IPS-20b (cell line): ENCODE measurements around the gene SEC23B.
"Not testable (repeated sequence)": the region's sequence is repeated elsewhere in the genome, so short reads cannot be mapped to it uniquely, and the experiment has no call there.

Experiments
- H3K27ac ChIP-seq: one replicate; pipeline ENCODE4 v1.5.1; 2013; ENCODE audit warnings: low read length
- H3K27me3 ChIP-seq: 2 replicates; pipeline ENCODE4 v1.6.1; 2013; ENCODE audit warnings: mild to moderate bottlenecking, low read length, inconsistent platforms; ENCODE audit not compliant: insufficient read depth
- H3K36me3 ChIP-seq: 2 replicates; pipeline ENCODE4 v1.6.1; 2013; ENCODE audit warnings: low read depth, mild to moderate bottlenecking, inconsistent platforms, low read length, moderate library complexity; ENCODE audit not compliant: insufficient read depth
- H3K4me1 ChIP-seq: 2 replicates; pipeline ENCODE4 v1.6.1; 2013; ENCODE audit warnings: mild to moderate bottlenecking, control low read depth, inconsistent platforms, low read length, moderate library complexity; ENCODE audit not compliant: insufficient read depth
- H3K4me3 ChIP-seq: 2 replicates; pipeline ENCODE4 v1.5.1; 2013; ENCODE audit warnings: mild to moderate bottlenecking, low read length, inconsistent platforms
- H3K9ac ChIP-seq: 2 replicates; pipeline ENCODE4 v1.6.1; 2013; ENCODE audit warnings: low read depth, mild to moderate bottlenecking, inconsistent platforms, low read length, moderate library complexity
- H3K9me3 ChIP-seq: 2 replicates; pipeline ENCODE4 v1.6.1; 2013; ENCODE audit warnings: mild to moderate bottlenecking, low read depth, low read length, inconsistent platforms; ENCODE audit not compliant: insufficient read depth

The SEC23B gene

DNA sequence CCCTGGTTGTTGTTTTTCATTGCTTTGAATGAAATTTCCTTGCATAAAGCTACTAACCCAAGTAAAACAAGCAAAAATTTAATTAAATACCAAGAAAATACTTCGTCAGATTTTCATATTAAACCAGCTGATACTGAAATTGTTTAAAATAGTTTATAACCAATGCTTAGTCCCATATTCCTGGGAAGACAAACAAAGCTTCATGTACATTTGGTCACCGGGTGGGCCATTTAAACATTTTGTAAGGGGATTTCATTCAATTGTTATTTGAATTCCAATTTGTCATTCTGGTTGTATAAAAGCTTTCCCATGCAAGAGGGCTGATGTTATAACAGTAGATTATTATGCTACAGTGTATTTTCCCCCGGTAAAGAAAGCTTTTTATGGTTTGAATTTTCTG, 10.1 kb upstream of the SEC23B start:
- Histone ChIP-seq H3K4me1 (peaks cover 3% of the 10 kb centered on the region; the same call in 1 of the 2 replicates), H3K9ac (peak overlapping the region; percentile 28; the same call in 1 of the 2 replicates), H3K4me3 (peak overlapping the region; percentile 92; the same call in 1 of the 2 replicates), H3K9me3 (no peaks in the 10 kb centered on the region), H3K36me3 (peaks cover 14% of the 10 kb centered on the region), H3K27me3 (no peaks in the 10 kb centered on the region), H3K27ac (no peak overlapping the region)

DNA sequence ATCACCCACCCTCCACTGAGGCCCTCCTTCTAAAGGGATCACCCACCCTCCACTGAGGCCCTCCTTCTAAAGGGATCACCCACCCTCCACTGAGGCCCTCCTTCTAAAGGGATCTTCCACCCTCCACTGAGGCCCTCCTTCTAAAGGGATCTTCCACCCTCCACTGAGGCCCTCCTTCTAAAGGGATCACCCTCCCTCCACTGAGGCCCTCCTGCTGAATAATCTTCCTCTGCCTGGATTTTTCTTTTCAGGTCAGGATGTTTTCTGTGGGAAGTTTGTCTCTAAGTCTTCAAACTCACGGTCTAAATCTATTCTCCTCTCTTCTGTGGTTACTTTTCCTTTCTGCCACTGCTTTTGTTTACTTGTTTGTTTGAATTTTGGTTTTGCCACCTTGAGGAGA, 6.1 kb upstream of the SEC23B start:
- H3K9ac ChIP-seq, H3K4me3 ChIP-seq, H3K36me3 ChIP-seq, H3K27me3 ChIP-seq, H3K9me3 ChIP-seq, H3K27ac ChIP-seq, H3K4me1 ChIP-seq: not testable (repeated sequence)

DNA sequence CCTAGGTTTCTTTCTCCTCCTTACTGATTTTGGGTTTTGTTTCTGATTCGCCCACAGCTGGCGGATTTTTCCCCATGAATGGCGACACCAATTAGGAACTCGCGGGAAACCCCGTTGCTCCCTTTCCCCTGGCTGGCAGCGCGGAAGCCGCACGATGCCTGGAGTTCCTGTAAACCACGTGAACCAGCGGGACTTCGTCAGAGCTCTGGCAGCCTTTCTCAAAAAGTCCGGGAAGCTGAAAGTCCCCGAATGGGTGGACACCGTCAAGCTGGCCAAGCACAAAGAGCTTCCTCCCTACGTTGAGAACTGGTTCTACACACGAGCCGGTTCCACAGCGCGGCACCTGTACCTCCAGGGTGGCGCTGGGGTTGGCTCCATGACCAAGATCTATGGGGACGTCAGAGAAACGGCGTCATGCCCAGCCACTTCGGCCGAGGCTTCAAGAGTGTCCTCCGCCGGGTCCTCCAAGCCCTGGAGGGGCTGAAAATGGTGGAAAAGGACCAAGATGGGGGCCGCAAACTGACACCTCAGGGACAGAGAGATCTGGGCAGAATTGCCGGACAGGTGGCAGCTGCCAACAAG, 3.2 kb upstream of the SEC23B start:
- Histone ChIP-seq H3K4me1 (no peaks in the 10 kb centered on the region), H3K27me3 (no peaks in the 10 kb centered on the region), H3K27ac (no peak overlapping the region), H3K4me3 (no peak overlapping the region), H3K9me3 (no peaks in the 10 kb centered on the region), H3K36me3 (peaks cover 3% of the 10 kb centered on the region; the same call in 1 of the 2 replicates), H3K9ac (no peak overlapping the region)

DNA sequence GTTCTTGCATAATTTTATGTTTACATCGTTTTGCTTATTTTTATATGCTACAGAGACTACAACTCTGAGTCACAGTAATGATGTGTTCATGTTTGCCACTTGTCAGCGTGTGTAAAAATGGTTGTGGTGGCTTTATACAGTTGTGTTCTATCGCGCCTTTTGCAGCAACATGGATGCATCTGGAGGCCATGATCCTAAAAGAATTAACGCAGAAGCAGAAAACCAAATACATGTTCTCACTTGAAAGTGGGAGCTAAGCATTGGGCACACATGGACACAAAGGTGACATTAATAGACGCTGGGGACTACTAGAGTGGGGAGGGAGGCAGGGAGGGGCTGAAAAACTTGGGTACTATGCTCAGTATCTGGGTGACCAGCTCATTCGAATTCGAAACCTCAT, 996 bp upstream of the SEC23B start:
- peak overlapping the region; percentile 94; the same call in 1 of the 2 replicates for H3K9ac ChIP-seq
- no peaks in the 10 kb centered on the region for H3K4me1 ChIP-seq
- H3K36me3 ChIP-seq = peaks cover 24% of the 10 kb centered on the region

DNA sequence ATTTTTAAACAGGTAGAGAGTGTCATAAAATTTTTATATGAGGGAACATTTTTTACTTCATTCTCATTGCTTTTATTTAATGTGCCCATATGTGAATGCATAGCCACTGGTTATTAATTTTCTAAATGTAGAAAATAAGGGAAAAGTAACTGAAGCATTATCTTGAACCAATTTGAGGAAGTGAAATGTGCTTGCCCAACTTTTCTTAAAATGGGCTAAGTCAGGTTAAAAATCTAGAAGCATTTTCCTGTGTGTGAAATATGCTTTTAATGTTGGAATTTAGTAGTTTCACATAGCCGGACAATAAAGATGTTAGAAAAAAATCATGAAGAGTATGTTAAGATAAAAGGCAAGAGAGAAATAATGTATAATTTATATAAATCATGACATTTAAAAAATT, 3.8 kb downstream of the SEC23B start:
- no peaks in the 10 kb centered on the region for H3K4me1 ChIP-seq
- no peak overlapping the region for H3K9ac ChIP-seq
- no peaks in the 10 kb centered on the region for H3K27me3 ChIP-seq
- no peak overlapping the region for H3K4me3 ChIP-seq
- H3K9me3 ChIP-seq = no peaks in the 10 kb centered on the region
- H3K36me3 ChIP-seq = peaks cover 66% of the 10 kb centered on the region
- no peak overlapping the region for H3K27ac ChIP-seq

More for the DNA sequence above, 996 bp upstream of the SEC23B start:
- Histone ChIP-seq H3K9me3 (no peaks in the 10 kb centered on the region), H3K4me3 (peak overlapping the region; percentile 85), H3K27ac (peak overlapping the region; percentile 58), H3K27me3 (no peaks in the 10 kb centered on the region)

DNA sequence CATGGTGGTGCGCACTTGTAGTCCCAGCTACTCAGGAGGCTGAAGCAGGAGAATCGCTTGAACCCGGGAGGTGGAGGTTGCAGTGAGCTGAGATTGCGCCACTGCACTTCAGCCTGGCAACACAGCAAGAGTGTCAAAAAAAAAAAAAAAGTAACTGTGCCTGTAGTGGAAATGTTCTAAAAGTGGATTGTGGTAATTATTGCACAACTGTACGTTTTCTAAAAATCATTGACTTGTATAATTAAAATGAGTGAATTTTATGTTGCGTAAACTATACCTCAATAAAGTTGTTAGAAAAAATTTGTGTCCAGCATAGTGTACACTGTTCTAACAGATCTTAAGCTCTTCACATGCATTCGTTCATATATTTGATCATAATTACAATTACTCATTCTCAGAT, 5.5 kb downstream of the SEC23B start:
- no peaks in the 10 kb centered on the region for H3K27me3 ChIP-seq
- H3K9me3 ChIP-seq = no peaks in the 10 kb centered on the region
- H3K27ac ChIP-seq = no peak overlapping the region
- no peak overlapping the region for H3K9ac ChIP-seq
- H3K4me3 ChIP-seq = no peak overlapping the region
- H3K4me1 ChIP-seq = no peaks in the 10 kb centered on the region
- peaks cover 75% of the 10 kb centered on the region for H3K36me3 ChIP-seq

DNA sequence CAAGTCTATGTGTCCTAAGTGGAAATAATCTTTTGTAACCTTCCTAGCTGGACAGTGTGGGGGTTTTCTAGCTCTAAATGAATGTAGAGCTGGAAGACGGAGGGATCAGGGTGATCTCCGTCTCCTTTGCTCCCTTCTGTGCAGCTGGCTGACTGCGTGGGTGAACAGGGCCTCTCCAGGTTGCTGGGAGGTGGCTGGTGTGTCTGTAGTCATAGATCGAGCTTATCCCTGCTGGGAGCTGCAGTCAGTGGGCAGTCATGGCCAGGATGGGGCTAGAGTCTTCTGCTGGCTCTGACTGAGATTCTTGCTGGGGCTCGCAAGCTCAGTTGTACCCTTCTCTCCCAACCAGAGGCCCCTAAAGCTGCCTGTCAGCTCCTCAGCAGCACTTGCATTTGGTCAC, 6.4 kb downstream of the SEC23B start:
- H3K27me3 ChIP-seq = no peaks in the 10 kb centered on the region
- no peaks in the 10 kb centered on the region for H3K9me3 ChIP-seq
- H3K4me1 ChIP-seq = no peaks in the 10 kb centered on the region
- peaks cover 75% of the 10 kb centered on the region for H3K36me3 ChIP-seq
- H3K4me3 ChIP-seq = no peak overlapping the region
- H3K27ac ChIP-seq = no peak overlapping the region
- H3K9ac ChIP-seq = no peak overlapping the region

DNA sequence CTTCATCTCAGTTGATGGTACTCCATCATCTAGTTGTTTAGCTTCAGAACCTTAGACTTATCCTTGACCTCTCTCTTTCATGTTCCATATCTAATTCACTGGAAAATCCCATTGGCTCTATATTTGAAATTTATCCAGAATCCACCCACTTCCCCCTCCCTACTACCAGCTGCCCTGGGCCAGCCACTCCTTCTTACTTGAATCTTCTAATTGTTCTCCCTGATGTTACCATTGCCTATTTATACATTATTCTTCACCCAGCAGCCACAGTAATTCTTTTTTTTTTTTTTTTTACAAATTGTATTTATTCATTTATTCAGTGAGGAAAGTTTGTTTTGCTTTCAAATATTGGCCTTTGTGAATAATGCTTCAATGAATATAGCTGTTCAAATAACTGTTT, 8.2 kb downstream of the SEC23B start:
- Histone ChIP-seq H3K27ac (no peak overlapping the region), H3K9me3 (no peaks in the 10 kb centered on the region), H3K36me3 (peaks cover 62% of the 10 kb centered on the region), H3K27me3 (no peaks in the 10 kb centered on the region), H3K4me3 (no peak overlapping the region), H3K4me1 (no peaks in the 10 kb centered on the region), H3K9ac (no peak overlapping the region)

DNA sequence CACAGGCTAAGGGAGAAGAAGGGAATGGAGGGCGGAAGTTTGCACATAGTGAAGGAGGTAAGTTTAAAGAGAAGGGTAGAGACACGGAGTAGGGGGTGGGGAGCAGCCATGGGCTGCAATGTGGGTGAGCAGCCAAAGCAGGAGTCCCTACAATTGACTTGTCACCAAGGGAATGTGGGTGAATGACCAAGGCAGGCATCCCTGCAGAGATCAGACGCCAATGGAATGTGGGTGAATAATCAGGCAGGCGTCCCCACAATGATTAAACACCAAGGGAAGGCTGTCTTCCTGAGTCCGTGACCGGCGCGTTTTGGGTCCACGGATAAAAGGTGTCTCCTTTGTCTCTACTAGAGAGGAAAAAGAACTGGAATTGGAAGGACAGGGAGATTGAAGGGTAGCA, 14.3 kb downstream of the SEC23B start:
- not testable (repeated sequence) for H3K9me3 ChIP-seq, H3K9ac ChIP-seq, H3K27ac ChIP-seq, H3K4me1 ChIP-seq, H3K4me3 ChIP-seq, H3K27me3 ChIP-seq
- peaks cover 42% of the 10 kb centered on the region for H3K36me3 ChIP-seq

DNA sequence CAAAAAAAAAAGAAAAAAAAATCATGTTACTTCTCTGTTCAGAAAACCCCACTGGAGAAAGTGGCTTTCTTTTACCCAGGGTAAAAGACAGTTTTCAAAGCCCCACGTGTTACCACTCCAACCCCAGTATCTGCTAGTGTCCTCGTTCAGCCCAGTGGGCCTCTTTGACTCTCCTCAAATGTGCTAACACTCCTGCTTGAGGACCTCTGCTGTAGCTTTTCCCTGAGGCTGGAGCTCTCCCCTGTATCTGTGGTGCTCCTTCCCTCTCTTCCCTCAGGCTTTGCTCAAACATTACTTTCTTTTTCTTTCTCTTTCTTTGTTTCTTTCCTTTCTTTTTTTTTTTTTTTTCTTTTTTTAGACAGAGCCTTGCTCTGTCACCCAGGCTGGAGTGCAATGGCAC, 15.3 kb downstream of the SEC23B start:
- Histone ChIP-seq H3K36me3 (peaks cover 47% of the 10 kb centered on the region), H3K4me1 (no peaks in the 10 kb centered on the region), H3K4me3 (no peak overlapping the region), H3K9me3 (no peaks in the 10 kb centered on the region), H3K27me3 (no peaks in the 10 kb centered on the region), H3K9ac (no peak overlapping the region), H3K27ac (no peak overlapping the region)

DNA sequence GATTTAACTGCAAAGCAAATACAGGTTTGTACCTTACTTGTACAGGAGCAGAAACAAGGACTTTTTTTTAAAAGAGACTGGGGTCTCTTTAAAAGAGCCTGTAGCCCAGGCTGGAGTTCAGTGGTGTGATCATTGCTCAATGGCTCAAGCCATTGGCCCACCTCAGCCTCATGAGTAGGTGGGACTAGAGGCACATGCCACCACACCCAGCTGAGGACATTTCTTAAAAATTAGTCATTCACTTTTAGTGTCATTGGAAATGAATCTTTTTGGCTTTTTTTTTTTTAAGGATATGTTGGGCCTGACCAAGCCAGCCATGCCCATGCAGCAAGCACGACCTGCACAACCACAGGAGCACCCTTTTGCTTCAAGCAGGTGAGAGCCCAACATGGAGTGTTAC, 16.9 kb downstream of the SEC23B start:
- peaks cover 63% of the 10 kb centered on the region for H3K36me3 ChIP-seq
- H3K9ac ChIP-seq = no peak overlapping the region
- H3K4me3 ChIP-seq = no peak overlapping the region
- no peak overlapping the region for H3K27ac ChIP-seq
- no peaks in the 10 kb centered on the region for H3K27me3 ChIP-seq
- H3K9me3 ChIP-seq = no peaks in the 10 kb centered on the region
- H3K4me1 ChIP-seq = no peaks in the 10 kb centered on the region

DNA sequence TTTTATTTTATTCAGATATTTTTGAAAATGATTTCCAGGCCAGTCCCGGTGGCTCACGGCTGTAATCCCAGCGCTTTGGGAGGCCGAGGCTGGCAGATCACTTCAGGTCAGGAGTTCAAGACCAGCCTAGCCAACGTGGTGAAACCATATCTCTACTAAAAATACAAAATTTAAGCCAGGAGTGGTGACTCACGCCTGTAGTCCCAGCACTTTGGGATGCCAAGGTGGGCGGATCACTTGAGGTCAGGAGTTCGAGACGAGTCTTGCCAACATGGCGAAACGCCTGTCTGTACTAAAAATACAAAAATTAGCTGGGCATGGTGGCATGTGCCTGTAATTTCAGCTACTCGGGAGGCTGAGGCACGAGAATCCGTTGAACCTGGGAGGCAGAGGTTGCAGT, 19.0 kb downstream of the SEC23B start:
- H3K4me1 ChIP-seq, H3K4me3 ChIP-seq, H3K9ac ChIP-seq, H3K27ac ChIP-seq, H3K9me3 ChIP-seq, H3K27me3 ChIP-seq: not testable (repeated sequence)
- peaks cover 78% of the 10 kb centered on the region for H3K36me3 ChIP-seq
